ENCODE measurements around the gene FAM219A.
"Not testable (repeated sequence)": the region's sequence is repeated elsewhere in the genome, so short reads cannot be mapped to it uniquely, and the experiment has no call there.

The FAM219A gene

DNA sequence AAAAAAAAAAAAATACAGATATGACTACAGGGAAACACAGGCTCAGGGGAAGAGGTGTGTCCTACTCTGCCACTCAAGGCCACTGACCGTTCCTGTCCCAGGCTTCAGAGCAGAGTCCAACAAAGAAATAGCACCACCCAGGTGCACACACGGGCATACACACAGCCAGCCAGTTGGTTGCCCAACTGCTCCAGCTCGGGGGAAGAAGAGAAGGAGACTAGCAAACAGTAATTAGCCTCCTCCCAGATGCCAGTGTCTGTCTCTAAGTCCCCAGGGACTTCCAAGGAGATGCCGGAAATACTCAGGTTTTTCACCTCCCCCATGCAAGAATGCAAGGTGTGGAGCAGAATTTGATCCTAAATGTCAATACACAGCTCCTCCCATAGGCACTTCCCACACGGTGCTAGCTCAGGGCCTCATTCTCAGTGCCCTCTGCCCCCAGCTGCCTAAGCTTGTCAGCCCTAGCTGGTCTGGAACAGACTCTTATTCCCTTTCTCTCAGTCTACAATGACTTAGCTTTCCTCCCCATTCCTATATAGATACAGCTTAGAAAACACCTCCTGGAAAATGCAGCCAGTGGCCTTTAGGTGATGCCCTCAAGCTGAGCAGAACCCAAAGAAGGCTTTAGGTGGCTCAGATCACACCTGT, 83.3 kb downstream of the FAM219A start:
- DNase-seq, result no peak

DNA sequence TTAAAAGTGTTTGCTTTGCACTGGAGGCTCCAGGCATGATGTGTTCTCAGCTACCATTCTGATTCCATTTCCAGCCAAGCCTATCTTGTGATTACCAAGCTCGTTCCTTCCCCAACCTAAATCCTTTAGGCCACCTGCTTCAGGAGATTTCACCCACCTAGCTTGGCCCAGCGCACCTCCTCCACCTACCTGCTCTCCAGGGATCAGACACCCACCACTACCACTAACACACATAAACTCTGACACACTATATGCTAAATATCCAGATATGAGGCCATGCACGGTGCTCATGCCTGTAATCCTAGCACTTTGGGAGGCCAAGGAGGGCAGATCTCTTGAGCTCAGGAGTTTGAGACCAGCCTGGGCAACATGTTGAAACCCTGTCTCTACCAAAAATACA, 84.0 kb downstream of the FAM219A start:
- DNase-seq, result no peak

DNA sequence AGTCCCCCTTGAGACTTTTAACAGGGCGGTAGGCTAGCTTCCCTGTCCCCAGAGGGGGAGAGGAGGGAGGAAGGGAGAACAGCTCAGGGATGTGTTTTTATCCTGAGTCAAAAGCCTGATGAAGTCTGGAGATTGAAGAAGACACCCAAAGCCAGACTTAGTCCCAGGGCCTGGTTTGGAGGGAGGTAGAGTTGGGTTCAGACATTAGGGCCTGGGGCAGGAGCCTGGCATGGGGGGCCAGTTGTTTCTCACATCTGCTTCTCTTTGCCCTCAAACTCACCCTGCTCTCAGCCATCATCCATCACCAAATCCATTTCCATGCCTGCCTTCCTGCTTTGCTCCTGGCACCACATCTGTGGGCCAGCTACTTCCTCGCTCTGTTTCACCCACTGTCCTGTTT, 84.6 kb downstream of the FAM219A start:
- no peak for DNase-seq

DNA sequence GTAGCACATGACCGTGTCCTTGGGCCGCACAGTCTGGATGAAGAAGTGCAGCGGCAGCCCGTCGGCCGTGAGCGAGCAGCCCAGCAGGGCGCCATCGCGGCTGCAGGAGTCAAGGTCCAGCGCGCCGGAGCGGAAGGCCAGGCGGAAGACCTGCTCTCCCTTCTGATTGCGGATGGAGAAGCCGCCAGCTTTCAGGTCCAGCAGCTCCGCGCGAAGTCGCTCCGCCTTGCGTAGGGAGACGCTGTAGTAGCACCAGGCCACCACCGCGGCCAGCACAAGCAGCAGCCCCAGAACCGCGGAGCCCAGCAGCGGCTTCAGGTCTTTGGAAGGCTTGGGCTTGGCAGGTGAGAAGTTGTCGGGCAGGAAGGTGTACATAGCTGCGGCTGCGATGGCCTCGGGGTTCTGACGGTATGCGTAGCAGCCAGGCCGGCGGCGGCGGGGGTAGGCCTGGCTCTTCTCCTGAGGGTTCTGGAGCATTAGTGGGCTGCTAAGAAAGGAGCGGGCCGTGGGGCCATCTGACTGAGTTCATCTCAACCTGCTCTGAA, 85.8 kb downstream of the FAM219A start:
- no peak for DNase-seq

DNA sequence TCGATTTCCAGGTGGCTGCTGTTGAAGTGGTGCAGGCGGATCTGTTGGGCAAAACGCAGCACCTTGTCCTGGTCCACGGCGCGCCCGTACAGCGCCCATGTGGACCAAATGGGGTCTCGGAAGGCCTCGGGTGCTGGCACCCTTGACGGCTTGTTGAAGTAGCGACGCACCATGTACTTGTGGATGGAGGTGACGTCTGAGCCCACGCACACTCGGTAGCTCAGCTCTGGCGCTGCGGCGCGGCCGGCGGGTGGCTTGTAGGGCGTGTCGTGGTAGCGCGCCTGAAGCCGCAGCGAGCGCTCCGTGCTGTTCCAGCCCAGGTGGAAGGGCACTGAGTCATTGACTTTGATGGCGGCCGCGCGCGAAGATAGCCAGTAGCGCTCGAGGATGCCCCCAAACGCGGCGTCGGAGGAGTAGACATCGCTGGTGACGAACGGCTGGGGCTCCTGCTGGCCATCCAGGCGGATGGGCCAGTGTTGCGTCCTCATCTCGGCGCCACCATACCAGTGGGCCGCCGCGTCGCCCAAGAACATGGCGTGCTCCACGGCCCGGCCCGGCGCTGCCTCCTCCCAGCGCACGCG, 86.4 kb downstream of the FAM219A start:
- DNase-seq, result no peak

DNA sequence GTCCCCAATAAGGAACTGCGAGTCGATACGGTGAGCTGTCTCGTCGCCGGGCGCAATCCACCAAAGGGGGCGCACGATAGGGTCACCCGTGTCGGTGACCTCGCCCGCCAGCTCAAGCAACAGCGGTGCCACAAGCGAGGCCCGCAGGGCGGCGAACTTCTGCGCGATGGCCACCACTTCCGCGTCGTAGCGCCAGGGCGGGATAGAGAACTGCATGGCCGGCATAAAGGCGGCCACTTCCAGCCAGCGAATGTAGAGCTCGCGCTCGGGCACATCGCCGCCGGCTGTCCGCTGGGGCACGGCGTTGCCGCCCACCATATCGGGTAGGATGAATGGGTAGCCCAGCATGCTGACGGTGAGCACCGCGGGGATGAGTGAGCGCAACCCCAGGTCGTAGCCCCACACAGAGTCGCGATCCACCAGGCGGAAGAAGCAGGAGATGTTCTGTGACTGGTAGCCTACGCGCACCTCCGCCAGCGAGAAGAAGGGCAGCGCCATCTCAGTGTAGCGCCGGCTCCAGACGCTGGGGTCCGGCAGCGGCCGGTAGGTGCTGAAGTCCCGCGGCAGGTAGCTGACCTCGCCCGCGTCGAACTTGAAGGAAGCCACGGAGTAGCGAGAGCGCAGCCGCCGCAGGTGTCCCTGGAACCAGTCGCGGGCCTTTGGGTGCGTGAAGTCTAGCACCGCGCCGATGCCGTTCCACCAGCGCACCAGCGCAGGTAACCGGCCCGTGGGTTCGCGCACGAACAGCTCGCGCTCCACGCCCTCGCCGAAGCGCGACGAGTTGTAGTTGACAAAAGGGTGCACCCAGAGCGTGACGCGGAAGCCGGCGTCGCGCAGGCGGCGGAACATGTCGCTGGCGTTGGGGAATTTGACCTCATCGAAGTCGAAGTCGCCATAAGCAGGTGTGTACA, 87.1 kb downstream of the FAM219A start:
- no peak for DNase-seq

DNA sequence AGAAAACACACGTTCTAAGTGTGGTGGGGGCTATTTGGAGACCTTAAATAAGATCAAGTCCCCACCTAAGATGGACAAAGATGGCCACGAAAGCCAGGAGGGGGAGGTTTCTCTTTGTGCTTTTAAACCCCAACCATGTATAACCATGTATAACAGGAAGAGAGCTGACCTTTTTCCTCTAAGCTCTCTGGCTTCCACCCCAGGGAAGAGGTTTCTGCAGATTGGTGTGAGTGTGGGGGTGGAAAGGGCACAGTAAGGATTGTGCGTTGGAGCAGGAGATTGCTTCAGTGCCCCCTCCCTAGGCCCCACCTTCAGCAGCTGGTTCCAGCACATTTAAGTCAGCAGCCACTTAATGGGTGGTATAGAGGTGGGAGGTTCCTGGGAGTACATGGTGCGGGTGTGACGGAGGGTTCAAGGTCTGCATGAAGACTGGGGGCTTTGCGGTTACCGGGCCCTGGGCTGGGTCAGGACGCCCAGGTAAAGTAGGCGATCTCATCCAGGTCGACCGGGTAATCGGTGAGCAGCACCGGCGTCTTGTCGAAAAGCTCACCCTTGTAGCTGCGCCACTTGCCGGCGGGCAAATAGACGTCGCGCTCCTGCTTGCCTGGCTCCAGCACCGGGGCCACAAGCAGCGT, 87.9 kb downstream of the FAM219A start:
- DNase-seq, result no peak

DNA sequence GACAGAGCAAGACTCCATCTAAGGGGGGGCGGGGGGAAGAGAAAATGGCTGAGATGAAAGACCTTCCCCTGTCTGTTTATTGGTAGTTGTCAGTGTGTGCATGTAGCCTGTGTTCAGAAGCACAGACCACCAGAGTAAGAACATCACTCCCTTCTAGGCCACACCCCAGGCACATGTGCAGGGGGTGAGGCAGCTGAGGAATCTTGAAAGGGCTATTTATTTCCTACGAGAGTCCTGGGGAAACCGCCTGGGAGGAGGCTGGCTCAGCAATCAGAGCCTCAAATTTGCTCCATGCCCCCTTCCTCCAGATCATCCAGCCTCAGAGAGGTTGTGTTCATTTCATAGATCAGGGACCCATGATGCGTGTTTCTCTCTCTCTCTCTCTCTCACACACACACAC, 88.7 kb downstream of the FAM219A start:
- DNase-seq, result no peak

DNA sequence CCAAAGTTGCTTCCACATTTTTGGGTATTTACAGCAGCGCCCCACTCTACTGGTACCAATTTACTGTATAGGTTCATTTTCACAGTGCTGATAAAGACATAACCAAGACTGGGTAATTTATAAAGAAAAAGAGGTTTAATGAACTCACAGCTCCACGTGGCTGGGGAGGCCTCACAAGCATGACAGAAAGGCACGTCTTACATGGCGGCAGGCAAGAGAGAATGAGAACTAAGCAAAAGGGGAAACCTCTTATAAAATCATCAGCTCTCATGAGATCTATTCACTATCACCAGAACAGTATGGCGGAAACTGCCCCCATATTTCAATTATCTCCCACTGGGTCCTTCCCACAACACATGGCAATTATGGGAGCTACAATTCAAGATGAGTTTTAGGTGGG, 89.6 kb downstream of the FAM219A start:
- not testable (repeated sequence) for DNase-seq

DNA sequence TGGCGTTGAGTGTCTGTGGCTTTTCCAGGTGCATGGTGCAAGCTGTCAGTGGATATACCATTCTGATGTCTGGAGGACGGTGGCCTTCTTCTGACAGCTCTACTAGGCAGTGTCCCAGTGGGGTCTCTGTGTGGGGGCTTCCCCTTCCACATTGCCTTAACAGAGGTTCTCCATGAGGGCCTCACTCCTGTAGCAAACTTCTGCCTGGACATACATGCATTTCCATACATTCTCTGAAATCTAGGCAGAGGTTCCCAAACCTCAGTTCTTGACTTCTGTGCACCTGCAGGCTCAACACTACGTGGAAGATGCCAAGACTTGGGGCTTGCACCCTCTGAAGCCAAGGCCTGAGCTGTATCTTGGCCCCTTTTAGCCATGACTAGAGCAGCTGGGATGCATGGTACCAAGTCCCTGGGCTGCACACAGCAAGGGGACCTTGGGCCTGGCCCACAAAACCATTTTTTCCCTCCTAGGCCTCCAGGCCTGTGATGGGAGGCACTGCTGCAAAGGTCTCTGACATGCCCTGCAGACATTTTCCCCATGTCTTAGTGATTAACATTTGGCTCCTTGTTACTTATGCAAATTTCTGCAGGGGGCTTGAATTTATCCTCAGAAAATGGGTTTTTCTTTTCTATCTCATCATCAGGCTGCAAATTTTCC, 90.5 kb downstream of the FAM219A start:
- DNase-seq, result not testable (repeated sequence)

DNA sequence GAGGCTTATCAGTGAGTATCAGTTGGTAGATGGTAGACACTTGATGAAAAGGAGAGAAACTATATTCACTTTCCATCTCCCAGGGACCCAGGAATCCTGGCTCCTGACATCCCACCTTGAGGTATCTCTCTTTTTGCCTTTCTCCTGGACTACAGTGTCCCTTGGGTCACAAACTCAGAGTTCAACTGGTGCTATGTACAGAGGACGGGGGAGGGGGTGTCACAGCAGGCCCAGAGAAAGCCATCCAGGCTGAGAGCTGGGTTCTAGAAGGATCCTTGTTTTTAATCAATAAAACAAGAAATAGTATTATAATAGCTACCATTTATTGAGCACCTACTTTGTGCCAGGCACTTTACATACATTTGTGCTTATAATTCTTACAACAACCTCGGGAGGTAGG, 92.0 kb downstream of the FAM219A start:
- no peak for DNase-seq

DNA sequence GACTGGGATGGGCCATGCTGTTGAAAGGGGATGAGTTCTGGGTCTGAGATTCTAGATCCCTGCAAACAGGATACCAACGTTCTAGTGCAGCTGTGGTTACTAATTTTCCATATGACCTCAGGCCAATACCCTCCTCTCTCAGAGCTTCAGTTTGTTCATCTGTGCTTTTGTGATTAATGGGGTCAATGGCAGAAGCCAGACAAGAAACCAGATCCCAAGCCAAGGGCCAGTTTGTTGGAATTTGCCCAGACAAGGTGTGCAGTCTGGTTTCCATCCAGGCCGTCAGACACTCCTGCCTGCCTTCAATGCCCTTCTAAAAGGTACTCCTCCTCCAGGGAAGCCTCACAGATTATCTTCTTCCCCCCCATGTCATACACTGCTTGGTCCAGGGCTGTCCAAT, 93.1 kb downstream of the FAM219A start:
- DNase-seq, result no peak

DNA sequence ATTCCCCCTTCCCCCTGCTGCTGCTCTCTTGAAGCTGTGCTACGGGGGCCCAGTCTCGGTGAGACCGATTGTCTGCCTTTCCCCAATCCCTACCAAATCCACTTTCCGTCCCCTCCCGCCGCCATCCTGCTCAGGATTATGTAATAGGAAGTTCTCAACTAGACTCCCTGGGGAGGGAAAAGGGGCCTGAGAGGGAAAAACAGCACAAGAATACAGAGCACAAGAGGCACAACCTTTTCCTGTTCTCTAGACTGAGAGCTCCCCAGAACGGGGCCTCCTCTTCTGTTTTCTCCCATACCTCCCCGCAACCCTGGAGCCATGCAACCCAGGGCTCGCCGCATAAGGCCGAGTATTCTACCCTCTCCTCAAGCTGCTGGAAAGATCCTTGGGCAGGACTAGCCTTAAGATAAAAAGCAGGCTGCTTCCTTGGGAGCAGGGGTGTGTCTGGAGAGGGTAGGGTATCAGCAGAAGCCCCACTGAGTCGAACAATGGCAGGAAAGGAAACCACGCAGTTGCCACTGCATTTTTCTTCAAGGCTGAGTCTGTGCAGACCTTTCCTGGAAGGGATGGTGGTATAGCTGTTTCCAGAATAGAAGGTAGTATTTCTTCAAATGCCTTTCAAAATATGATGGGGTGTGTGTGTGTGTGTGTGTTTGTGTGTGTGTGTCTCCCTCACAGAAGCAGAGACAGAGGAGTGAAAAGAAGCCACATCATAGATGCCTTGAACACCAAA, 94.6 kb downstream of the FAM219A start:
- no peak for DNase-seq

DNA sequence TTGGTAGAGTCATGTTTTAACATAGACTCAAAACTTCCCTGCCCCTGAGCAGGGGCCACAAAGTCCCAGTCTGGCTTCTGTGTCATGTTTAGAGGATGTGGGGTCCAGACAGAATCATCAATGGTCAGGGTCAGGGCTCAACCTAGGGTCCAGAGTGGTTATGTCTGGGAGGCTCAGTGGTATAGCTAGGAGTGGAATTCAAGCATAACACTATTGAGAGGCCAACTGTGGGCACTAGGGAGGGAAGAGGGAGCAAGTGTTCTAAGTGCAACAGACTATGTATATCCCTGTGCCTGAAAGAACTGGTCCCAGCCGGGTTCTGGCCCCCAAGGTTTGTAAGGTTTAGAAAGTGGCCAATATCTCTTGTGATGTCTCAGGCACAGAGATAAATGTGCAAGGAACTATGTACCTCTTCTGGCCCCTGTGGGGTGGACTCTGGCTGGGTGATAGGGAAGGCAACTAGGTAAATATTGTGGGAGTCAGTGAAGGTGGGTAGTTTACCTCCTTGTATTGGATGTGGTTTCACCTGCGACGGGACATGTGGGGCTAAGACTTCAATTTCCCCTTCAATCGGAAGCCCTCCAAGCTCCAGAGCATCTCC, 95.7 kb downstream of the FAM219A start:
- DNase-seq, result no peak

DNA sequence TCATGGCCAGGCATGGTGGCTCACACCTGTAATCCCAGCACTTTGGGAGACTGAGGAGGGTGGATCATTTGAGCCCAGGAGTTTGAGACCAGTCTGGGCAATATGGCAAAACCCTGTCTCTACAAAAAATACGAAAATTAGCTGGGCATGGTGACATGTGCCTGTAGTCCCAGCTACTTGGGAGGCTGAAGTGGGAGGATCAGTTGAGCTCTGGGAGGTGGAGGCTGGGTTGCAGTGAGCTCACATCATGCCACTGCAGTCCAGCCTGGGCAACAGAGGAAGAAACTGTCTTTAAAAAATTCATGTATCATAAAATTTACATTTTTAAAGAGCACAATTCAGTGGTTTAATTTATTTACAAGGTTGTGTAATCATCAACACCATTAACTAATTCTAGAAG, 105.4 kb downstream of the FAM219A start:
- DNase-seq, result not testable (repeated sequence)

DNA sequence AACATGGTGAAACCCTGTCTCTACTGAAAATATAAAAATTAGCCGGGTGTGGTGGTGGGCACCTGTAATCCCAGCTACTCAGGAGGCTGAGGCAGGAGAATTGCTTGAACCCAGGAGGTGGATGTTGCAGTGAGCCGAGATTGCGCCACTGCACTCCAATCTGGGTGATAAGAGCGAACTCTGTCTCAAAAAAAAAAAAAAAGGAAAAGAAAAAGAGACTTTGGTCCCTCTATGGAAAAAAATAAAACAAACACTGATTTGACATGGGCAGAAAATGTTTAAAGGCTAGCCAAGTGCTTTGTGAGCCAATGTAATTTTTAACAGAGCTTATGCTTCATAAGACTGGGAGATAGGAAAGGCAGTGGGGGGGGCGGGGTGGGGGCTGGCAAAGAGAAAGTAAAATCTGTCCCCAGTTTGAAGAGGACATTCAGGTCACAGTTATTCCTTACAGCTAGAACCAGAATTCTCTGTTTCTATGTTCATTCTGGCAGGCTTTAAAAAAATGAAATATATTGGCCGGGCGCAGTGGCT, 106.2 kb downstream of the FAM219A start:
- not testable (repeated sequence) for DNase-seq

DNA sequence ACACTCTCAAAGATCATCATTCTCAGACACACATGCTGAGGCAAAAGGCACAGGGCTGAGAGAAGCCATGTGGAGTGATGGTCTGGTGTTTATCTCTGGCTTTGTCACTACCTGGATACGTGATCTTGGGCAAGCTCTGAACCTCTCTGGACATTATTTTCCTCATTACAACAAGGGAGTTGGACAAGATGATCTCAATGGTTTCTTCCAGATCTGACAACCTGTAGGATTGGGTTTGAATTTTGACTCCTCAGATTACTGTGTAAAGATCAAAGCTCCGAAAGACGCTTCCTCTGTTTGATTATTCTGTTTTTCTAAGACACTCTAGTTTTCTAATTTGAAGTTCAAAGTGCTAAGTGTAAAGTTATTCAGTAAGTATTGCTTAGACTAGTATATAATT, 109.0 kb downstream of the FAM219A start:
- DNase-seq, result no peak
